WERI-Rb-1 (cell line): ENCODE results near the gene FRMD4A.
A peak's percentile ranks its signal among the peaks of the same experiment; 100 is the strongest.
"Not testable (repeated sequence)": the region's sequence is repeated elsewhere in the genome, so short reads cannot be mapped to it uniquely, and the experiment has no call there.

Experiments used
- DNase-seq: peaks from one replicate; pipeline ENCODE4 v3.0.0-alpha.2; 2020
- H3K27ac ChIP-seq: fragments of 250-450 bp; sonication (Bioruptor Pico); 2 replicates; pipeline ENCODE4 v1.5.1; 2020; ENCODE audit warnings: mild to moderate bottlenecking, moderate library complexity
- H3K27me3 ChIP-seq: fragments of 250-450 bp; sonication (Bioruptor Pico); 2 replicates; pipeline ENCODE4 v1.5.1; 2021; ENCODE audit warnings: mild to moderate bottlenecking, low read depth, moderate library complexity; ENCODE audit not compliant: insufficient read depth, severe bottlenecking
- H3K36me3 ChIP-seq: fragments of 250-450 bp; sonication (Bioruptor Pico); 2 replicates; pipeline ENCODE4 v1.5.1; 2020; ENCODE audit warnings: mild to moderate bottlenecking, moderate library complexity
- H3K4me3 ChIP-seq: 2 replicates; pipeline ENCODE4 v1.5.1; 2011; ENCODE audit warnings: low read depth, mild to moderate bottlenecking, control low read depth, low read length
- H3K9me3 ChIP-seq: fragments of 250-450 bp; sonication (Bioruptor Pico); 2 replicates; pipeline ENCODE4 v1.5.1; 2021; ENCODE audit warnings: mild to moderate bottlenecking, moderate library complexity; ENCODE audit not compliant: severe bottlenecking
- TF ChIP-seq, protein P1 (sequence below): IDR thresholded peaks from 2 replicates; pipeline ENCODE4 v1.5.1; 2011; ENCODE audit warnings: low read depth, mild to moderate bottlenecking, control low read depth, inconsistent platforms, low read length

Gene FRMD4A

GRCh38 chr10:13716081-13717071 lies 614.3 kb downstream of the FRMD4A start:
- Histone ChIP-seq H3K36me3 (no peaks in the 10 kb centered on the region), H3K27ac (no peak overlapping the region), H3K4me3 (no peak overlapping the region), H3K27me3 (no peaks in the 10 kb centered on the region), H3K9me3 (no peaks in the 10 kb centered on the region)
- no peak for DNase-seq
- TF ChIP-seq, protein P1, sequence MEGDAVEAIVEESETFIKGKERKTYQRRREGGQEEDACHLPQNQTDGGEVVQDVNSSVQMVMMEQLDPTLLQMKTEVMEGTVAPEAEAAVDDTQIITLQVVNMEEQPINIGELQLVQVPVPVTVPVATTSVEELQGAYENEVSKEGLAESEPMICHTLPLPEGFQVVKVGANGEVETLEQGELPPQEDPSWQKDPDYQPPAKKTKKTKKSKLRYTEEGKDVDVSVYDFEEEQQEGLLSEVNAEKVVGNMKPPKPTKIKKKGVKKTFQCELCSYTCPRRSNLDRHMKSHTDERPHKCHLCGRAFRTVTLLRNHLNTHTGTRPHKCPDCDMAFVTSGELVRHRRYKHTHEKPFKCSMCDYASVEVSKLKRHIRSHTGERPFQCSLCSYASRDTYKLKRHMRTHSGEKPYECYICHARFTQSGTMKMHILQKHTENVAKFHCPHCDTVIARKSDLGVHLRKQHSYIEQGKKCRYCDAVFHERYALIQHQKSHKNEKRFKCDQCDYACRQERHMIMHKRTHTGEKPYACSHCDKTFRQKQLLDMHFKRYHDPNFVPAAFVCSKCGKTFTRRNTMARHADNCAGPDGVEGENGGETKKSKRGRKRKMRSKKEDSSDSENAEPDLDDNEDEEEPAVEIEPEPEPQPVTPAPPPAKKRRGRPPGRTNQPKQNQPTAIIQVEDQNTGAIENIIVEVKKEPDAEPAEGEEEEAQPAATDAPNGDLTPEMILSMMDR: no peak

DNA sequence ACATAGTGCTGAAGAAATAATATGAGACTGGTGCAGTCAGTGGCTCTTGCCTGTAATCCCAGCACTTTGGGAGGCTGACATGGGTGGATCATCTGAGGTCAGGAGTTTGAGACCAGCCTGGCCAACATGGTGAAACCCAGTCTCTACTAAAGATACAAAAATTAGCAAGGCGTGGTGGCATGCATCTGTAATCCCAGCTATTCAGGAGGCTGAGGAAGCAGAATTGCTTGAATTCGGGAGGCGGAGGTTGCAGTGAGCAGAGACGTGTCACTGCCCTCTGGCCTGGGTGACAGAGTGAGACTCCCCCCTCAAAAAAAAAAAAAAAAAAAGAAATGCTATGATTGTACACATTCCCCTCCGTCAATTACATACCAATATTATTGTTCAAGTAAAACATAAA lies 615.1 kb downstream of the FRMD4A start:
- not testable (repeated sequence) for DNase-seq, H3K27me3 ChIP-seq, H3K4me3 ChIP-seq, H3K36me3 ChIP-seq, H3K27ac ChIP-seq, H3K9me3 ChIP-seq

- H3K4me3 ChIP-seq: no peak overlapping the region
- TF ChIP-seq, protein P1: no peak
- DNase-seq: no peak
- H3K27me3 ChIP-seq: no peaks in the 10 kb centered on the region
- H3K27ac ChIP-seq: no peak overlapping the region
- H3K36me3 ChIP-seq: no peaks in the 10 kb centered on the region
- H3K9me3 ChIP-seq: no peaks in the 10 kb centered on the region
Measured at GRCh38 chr10:13715100-13715499, 615.6 kb downstream of the FRMD4A start.

GRCh38 chr10:13712837-13713581 lies 617.7 kb downstream of the FRMD4A start:
- TF ChIP-seq, protein P1: no peak
- Histone ChIP-seq H3K9me3 (no peaks in the 10 kb centered on the region), H3K36me3 (no peaks in the 10 kb centered on the region), H3K4me3 (no peak overlapping the region), H3K27ac (no peak overlapping the region), H3K27me3 (no peaks in the 10 kb centered on the region)
- peak; percentile 18 for DNase-seq

- H3K27me3 ChIP-seq: no peaks in the 10 kb centered on the region
- no peaks in the 10 kb centered on the region for H3K9me3 ChIP-seq
- H3K4me3 ChIP-seq: no peak overlapping the region
- H3K27ac ChIP-seq: no peak overlapping the region
- no peaks in the 10 kb centered on the region for H3K36me3 ChIP-seq
- TF ChIP-seq, protein P1: no peak
- no peak for DNase-seq
Measured at GRCh38 chr10:13712476-13712836, 618.3 kb downstream of the FRMD4A start.

- H3K27ac ChIP-seq: no peak overlapping the region
- no peaks in the 10 kb centered on the region for H3K9me3 ChIP-seq
- H3K27me3 ChIP-seq: no peaks in the 10 kb centered on the region
- H3K4me3 ChIP-seq: no peak overlapping the region
- no peak for DNase-seq
- TF ChIP-seq, protein P1: no peak
- no peaks in the 10 kb centered on the region for H3K36me3 ChIP-seq
Measured at GRCh38 chr10:13711291-13711690, 619.4 kb downstream of the FRMD4A start.
